Uterus (tissue), 4 donors: ENCODE measurements around the gene RGS7. TPM values are rescaled to one million over a fixed set of nuclear protein-coding genes. Genes with fewer than 3 reads are reported as not detected.

ENCODE experiments used
- DNase-seq, 2 donors: peaks; one replicate each; pipeline ENCODE4 v3.0.0-alpha.2; 2019 to 2020
- H3K27ac ChIP-seq, 2 donors: fragments of 200-600 bp; sonication (generic); 1 replicate in 1 of 2; 2 replicates in 1 of 2; pipeline ENCODE4 v1.5.1; 2016 to 2018
- H3K27me3 ChIP-seq, 2 donors: fragments of 200-600 bp; sonication (generic); one replicate each; pipeline ENCODE4 v1.5.1; 2018 to 2019; ENCODE audit warnings: control low read depth in 1 of 2
- H3K36me3 ChIP-seq, 2 donors: fragments of 200-600 bp; sonication (generic); one replicate each; pipeline ENCODE4 v1.5.1; 2019; ENCODE audit warnings: control low read depth in 1 of 2
- H3K4me1 ChIP-seq, 2 donors: fragments of 200-600 bp; sonication (generic); one replicate each; pipeline ENCODE4 v1.5.1; 2018 to 2019; ENCODE audit warnings: control low read depth in 1 of 2
- H3K4me3 ChIP-seq, 2 donors: fragments of 200-600 bp; sonication (generic); 1 replicate in 1 of 2; 2 replicates in 1 of 2; pipeline ENCODE4 v1.5.1; 2018 to 2019; ENCODE audit warnings: mild to moderate bottlenecking in 1 of 2
- H3K9me3 ChIP-seq, 2 donors: fragments of 200-600 bp; sonication (generic); one replicate each; pipeline ENCODE4 v1.5.1; 2019; ENCODE audit warnings: control low read depth in 1 of 2
- POLR2A ChIP-seq, 2 donors: fragments of 450-650 bp; IDR thresholded peaks; one replicate each; pipeline ENCODE4 v1.6.1; 2016; ENCODE audit warnings: antibody characterized with exemption in 2 of 2, mild to moderate bottlenecking in 1 of 2, moderate library complexity in 1 of 2
- intact Hi-C: fragments of 100-400 bp; cut with DNase I; formaldehyde crosslinking; loops from one replicate; pipeline ENCODE4 v1.15.1; 2023; ENCODE audit warnings: low total_unique reads
- total RNA-seq, 4 donors: library from RNA; depleted of rRNA in 3 of 4; stranded (reverse); fragments of >200 nt in 3 of 4; gene quantifications; one replicate each; pipeline versions ENCODE4 v1.1.0 to v1.2.4, GENCODE V29; 2014 to 2023
- TF ChIP-seq, protein P1 (sequence below), 4 experiments: fragments of 200-600 bp in 2 of 4; fragments of 450-650 bp in 2 of 4; sonication (generic) in 2 of 4; IDR thresholded peaks; one replicate each; pipeline ENCODE4 v1.5.1; 2016 to 2019; ENCODE audit warnings: antibody characterized with exemption in 4 of 4, mild to moderate bottlenecking in 2 of 4, moderate library complexity in 1 of 4
- donor health status: DM: yes; HTN: yes; CAD: no.

RGS7 gene
- total RNA-seq, 4 donors from 2014 or later = 0.62 TPM; not detected in 3

DNA sequence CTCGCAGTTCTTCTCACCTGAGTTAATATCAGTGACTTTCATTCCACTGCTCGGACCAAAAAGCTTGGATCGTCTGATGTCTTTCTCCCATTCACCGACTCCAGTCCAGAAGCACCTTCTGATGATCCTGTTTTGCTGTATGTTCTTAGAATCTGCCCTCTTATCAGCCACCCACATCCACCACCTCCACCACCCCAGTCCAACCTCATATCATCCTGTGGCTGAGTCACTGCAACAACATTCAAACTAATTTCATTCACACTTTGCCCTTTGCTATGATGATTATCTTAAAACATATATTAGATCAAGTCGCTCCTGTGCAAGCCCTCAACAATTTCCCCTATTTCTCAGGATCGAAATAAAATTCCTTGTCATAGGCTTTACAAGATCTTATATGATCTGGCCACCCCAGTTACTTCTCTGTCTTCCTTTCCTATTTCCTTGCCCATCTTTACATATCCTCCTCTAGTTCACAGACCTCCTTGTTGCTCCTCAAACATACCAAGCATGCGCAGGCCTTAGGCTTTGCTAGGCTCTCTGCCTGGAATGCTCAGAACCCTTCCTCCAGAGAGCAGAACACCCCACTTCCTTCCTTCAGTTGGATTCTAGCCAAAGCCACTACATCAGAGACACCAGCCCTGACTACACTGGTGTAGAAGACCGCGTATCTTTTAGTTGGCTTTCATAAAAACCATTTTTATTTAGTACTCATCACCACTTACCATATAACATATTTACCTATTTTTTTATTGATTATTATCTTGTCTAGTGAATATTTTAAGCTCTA lies 409.4 kb downstream of the RGS7 start:
- Histone ChIP-seq H3K9me3 (no peaks in the 10 kb centered on the region), H3K27me3 (no peaks in the 10 kb centered on the region), H3K4me3 (no peak overlapping the region), H3K36me3 (no peaks in the 10 kb centered on the region), H3K27ac (no peak overlapping the region), H3K4me1 (no peaks in the 10 kb centered on the region)
- no peak for DNase-seq
- TF ChIP-seq, protein P1, sequence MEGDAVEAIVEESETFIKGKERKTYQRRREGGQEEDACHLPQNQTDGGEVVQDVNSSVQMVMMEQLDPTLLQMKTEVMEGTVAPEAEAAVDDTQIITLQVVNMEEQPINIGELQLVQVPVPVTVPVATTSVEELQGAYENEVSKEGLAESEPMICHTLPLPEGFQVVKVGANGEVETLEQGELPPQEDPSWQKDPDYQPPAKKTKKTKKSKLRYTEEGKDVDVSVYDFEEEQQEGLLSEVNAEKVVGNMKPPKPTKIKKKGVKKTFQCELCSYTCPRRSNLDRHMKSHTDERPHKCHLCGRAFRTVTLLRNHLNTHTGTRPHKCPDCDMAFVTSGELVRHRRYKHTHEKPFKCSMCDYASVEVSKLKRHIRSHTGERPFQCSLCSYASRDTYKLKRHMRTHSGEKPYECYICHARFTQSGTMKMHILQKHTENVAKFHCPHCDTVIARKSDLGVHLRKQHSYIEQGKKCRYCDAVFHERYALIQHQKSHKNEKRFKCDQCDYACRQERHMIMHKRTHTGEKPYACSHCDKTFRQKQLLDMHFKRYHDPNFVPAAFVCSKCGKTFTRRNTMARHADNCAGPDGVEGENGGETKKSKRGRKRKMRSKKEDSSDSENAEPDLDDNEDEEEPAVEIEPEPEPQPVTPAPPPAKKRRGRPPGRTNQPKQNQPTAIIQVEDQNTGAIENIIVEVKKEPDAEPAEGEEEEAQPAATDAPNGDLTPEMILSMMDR (IDR thresholded peaks at IDR 0.05) = no peak
- TF ChIP-seq POLR2A (IDR thresholded peaks at IDR 0.05) = no peak
- intact Hi-C loops = no loop called here

DNA sequence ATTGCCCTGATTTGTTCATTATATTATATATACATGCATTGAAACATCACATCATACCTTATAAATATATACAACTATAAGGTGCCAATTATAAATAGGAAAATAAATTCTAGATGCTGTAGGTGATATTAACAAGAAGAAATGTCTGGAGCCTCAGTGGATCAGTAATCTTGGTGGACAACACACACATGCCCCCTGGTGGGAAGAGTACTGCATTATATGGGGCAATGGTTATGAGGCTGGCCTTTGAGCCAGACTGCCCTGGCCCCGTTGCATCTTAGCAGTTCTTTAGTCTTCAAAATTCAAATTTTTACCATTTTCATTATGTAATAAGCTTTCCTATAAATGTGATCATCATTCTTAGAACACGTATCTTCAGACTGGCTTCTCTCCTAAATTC lies 410.1 kb downstream of the RGS7 start:
- H3K9me3 ChIP-seq = no peaks in the 10 kb centered on the region
- intact Hi-C loops = no loop called here
- TF ChIP-seq, protein P1 (IDR thresholded peaks at IDR 0.05) = peak in 1 of 4 experiments; percentile 17
- no peak for TF ChIP-seq POLR2A (IDR thresholded peaks at IDR 0.05)
- no peaks in the 10 kb centered on the region for H3K4me1 ChIP-seq
- no peaks in the 10 kb centered on the region for H3K27me3 ChIP-seq
- no peak for DNase-seq
- no peak overlapping the region for H3K27ac ChIP-seq
- no peak overlapping the region for H3K4me3 ChIP-seq
- H3K36me3 ChIP-seq = no peaks in the 10 kb centered on the region

DNA sequence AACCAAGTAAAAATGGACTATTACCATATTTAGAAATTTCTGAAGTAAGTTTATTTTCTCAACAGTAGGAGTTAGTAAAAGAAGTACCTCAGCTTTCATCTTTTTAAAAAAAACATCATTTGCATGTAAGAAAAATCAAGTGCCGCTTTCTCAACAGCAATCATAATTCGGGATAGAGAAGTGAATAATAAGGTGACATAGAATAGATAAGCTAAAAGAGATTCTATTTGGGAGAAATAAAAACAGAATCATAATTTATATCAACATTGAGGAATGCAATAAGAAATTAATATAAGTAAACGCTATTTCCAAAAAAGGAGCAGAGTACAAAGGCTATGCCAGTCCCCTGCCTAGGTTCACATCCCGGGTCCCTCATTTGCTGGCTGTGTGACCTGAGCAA lies 414.1 kb downstream of the RGS7 start:
- no peaks in the 10 kb centered on the region for H3K27me3 ChIP-seq
- TF ChIP-seq, protein P1 (IDR thresholded peaks at IDR 0.05) = no peak
- no peak for TF ChIP-seq POLR2A (IDR thresholded peaks at IDR 0.05)
- H3K27ac ChIP-seq = no peak overlapping the region
- DNase-seq = no peak
- H3K4me3 ChIP-seq = no peak overlapping the region
- intact Hi-C loops = no loop called here
- H3K36me3 ChIP-seq = no peaks in the 10 kb centered on the region
- H3K9me3 ChIP-seq = no peaks in the 10 kb centered on the region
- H3K4me1 ChIP-seq = no peaks in the 10 kb centered on the region

DNA sequence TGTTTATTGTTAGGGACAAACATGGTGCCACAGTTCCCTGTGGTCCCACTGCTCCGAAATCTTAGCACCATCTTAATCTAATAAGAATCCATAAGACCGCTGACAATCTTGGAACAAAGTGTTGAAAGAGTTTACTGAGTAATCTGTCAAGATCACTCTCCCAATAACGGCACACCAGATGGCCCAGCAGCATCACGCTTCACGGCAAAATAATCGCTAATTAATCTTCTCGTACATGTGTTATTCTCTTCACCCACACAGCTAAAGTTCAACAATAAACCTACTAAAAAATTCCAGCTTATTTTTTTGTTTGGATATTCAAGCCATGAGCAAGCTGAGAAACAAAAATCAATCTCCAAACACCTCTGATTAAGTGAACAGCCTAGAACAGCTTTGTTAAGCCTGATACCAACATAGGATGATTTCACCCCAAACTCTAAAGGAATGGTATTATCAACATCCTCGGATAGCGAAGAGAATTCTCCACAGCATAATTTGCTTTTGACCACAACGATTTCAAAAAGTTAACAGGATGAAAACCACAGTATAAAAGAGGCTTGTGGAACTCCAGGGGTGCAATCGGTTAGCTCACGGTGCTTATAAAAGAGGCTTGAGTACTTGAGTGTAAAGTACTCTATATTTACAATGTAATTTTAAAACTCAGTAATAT lies 415.2 kb downstream of the RGS7 start:
- no peaks in the 10 kb centered on the region for H3K4me1 ChIP-seq
- TF ChIP-seq, protein P1 (IDR thresholded peaks at IDR 0.05) = no peak
- TF ChIP-seq POLR2A (IDR thresholded peaks at IDR 0.05) = no peak
- H3K4me3 ChIP-seq = no peak overlapping the region
- H3K9me3 ChIP-seq = peaks cover 0 to 2% of the 10 kb centered on the region in 2 donors
- no peak for DNase-seq
- no peak overlapping the region for H3K27ac ChIP-seq
- no peaks in the 10 kb centered on the region for H3K36me3 ChIP-seq
- H3K27me3 ChIP-seq = no peaks in the 10 kb centered on the region
- intact Hi-C loops = no loop called here
